Esophagus muscularis mucosa (tissue), 4 donors: Measurements from ENCODE around the gene GALNT14. TPM values are rescaled to one million over a fixed set of nuclear protein-coding genes. Genes with fewer than 3 reads are reported as not detected.

Experiments used
- DNase-seq: peaks from one replicate; pipeline ENCODE4 v3.0.0-alpha.2; 2017; ENCODE audit errors: extremely low spot score
- H3K27ac ChIP-seq, 4 donors: fragments of 200-600 bp; sonication (generic); replicated peaks in 1 of 4; 1 replicate in 3 of 4; 2 replicates in 1 of 4; pipeline ENCODE4 v1.5.1; 2016 to 2019; ENCODE audit warnings: mild to moderate bottlenecking in 1 of 4
- H3K27me3 ChIP-seq, 4 donors: fragments of 200-600 bp; sonication (generic); one replicate each; pipeline versions ENCODE4 v1.5.1 to v1.6.0; 2016 to 2019
- H3K36me3 ChIP-seq, 4 donors: fragments of 200-600 bp; sonication (generic); one replicate each; pipeline ENCODE4 v1.5.1; 2016 to 2019
- H3K4me1 ChIP-seq, 4 donors: fragments of 200-600 bp; sonication (generic); one replicate each; pipeline ENCODE4 v1.5.1; 2016 to 2019
- H3K4me3 ChIP-seq, 4 donors: fragments of 200-600 bp; sonication (generic); 1 replicate in 2 of 4; 2 replicates in 2 of 4; pipeline ENCODE4 v1.5.1; 2016 to 2019; ENCODE audit warnings: mild to moderate bottlenecking in 4 of 4, moderate library complexity in 1 of 4
- H3K9me3 ChIP-seq, 4 donors: fragments of 200-600 bp; sonication (generic); 1 replicate in 3 of 4; 2 replicates in 1 of 4; pipeline ENCODE4 v1.5.1; 2016 to 2019
- EP300 ChIP-seq: sonication (generic); formaldehyde crosslinking; IDR thresholded peaks from one replicate; pipeline ENCODE4 v1.6.1; 2017; ENCODE audit warnings: antibody characterized with exemption
- POLR2A ChIP-seq: fragments of 450-650 bp; IDR thresholded peaks from one replicate; pipeline ENCODE4 v1.6.1; 2017; ENCODE audit warnings: antibody characterized with exemption, moderate library complexity, mild to moderate bottlenecking, low read depth
- POLR2AphosphoS5 ChIP-seq, 2 donors: sonication (generic); formaldehyde crosslinking; IDR thresholded peaks; one replicate each; pipeline ENCODE4 v1.6.1; 2017; ENCODE audit warnings: antibody characterized with exemption in 2 of 2
- WGBS: methylation state at CpG from one replicate; pipeline ENCODE4 v1.1.5; 2018; 5-methylcytosine and 5-hydroxymethylcytosine counted together
- intact Hi-C: fragments of 100-400 bp; cut with DNase I; formaldehyde crosslinking; loops from one replicate; pipeline ENCODE4 v1.15.1; 2023
- total RNA-seq, 4 donors: library from RNA; depleted of rRNA; stranded (reverse); fragments of >200 nt; gene quantifications; one replicate each; pipeline versions ENCODE4 v1.1.0 to v1.2.1, GENCODE V29; 2016
- TF ChIP-seq, protein P1 (sequence below), 3 experiments: fragments of 200-600 bp in 2 of 3; fragments of 450-650 bp in 1 of 3; sonication (generic) in 2 of 3; IDR thresholded peaks; one replicate each; pipeline ENCODE4 v1.5.1; 2017 to 2019; ENCODE audit warnings: antibody characterized with exemption in 3 of 3, mild to moderate bottlenecking in 2 of 3, moderate library complexity in 1 of 3

GALNT14 gene
- total RNA-seq, 4 donors from 2014 or later = 0.33 to 1.0 (median 0.80) TPM; not detected in 1

DNA sequence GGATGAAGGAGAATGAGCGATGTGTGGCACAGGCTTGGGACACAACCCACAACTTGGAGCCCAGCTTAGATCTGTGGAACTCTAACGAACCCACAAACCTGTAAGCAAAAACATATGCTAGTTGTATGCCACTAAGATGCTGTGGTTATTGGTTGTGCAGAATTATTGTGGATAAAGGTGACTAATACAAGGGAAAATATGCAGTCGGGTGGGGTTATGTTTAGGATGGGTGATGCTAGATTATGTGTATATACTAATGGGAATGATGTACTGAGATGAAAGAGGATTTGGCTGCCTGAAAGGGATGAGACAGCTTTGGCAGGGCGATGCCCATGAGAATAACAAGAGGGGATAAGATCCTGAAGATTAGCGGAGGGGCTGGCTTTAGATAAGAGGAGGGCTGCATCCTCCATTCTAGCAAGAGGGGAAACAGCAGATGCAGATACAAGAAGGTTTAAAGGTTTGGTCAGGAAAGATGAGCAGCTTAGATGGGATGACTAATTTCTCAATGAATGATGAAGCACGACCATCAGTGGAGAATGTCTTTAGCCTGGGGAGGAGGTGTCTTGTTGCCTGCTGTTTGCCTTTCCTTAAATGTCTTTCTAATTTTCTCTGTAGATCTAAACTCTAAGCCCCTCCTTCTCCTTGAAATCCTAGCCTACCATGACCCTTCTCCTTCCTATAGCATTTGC lies 49.6 kb downstream of the GALNT14 start:
- intact Hi-C loops = no loop called here
- Histone ChIP-seq H3K4me1 (no peaks in the 10 kb centered on the region), H3K27me3 (no peaks in the 10 kb centered on the region), H3K9me3 (no peaks in the 10 kb centered on the region), H3K27ac (no peak overlapping the region), H3K4me3 (no peak overlapping the region), H3K36me3 (no peaks in the 10 kb centered on the region)
- TF ChIP-seq EP300 = no peak
- TF ChIP-seq POLR2A = no peak
- no peak for TF ChIP-seq POLR2AphosphoS5 (IDR thresholded peaks at IDR 0.05)
- TF ChIP-seq, protein P1, sequence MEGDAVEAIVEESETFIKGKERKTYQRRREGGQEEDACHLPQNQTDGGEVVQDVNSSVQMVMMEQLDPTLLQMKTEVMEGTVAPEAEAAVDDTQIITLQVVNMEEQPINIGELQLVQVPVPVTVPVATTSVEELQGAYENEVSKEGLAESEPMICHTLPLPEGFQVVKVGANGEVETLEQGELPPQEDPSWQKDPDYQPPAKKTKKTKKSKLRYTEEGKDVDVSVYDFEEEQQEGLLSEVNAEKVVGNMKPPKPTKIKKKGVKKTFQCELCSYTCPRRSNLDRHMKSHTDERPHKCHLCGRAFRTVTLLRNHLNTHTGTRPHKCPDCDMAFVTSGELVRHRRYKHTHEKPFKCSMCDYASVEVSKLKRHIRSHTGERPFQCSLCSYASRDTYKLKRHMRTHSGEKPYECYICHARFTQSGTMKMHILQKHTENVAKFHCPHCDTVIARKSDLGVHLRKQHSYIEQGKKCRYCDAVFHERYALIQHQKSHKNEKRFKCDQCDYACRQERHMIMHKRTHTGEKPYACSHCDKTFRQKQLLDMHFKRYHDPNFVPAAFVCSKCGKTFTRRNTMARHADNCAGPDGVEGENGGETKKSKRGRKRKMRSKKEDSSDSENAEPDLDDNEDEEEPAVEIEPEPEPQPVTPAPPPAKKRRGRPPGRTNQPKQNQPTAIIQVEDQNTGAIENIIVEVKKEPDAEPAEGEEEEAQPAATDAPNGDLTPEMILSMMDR (IDR thresholded peaks at IDR 0.05) = no peak
- DNase-seq = no peak
- WGBS = 79% methylated on average over 6 of the region's 6 CpGs

DNA sequence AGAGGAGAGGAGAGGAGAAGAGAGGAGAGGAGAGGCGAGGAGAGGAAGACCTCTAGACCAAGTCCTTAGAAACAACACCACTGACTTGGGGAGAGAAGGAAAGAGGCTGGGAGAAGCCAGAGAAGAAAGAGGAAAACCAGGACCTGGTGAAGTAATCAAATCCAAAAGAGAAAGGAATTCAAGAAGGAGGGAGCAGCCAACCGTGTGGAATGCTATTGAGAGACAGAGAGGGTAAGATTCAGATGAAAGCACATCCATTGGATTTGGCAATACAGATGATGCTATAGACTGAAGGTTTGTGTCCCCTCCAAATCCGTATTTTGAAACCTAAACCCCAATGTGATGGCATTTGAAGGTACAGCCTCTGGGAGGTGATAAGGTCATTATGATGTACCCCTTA lies 50.7 kb downstream of the GALNT14 start:
- DNase-seq = no peak
- no peak overlapping the region for H3K4me3 ChIP-seq
- intact Hi-C loops = no loop called here
- no peaks in the 10 kb centered on the region for H3K36me3 ChIP-seq
- no peak overlapping the region for H3K27ac ChIP-seq
- no peaks in the 10 kb centered on the region for H3K4me1 ChIP-seq
- H3K9me3 ChIP-seq = no peaks in the 10 kb centered on the region
- no peaks in the 10 kb centered on the region for H3K27me3 ChIP-seq
- WGBS = 72% methylated on average over 3 of the region's 3 CpGs
- TF ChIP-seq, protein P1 (IDR thresholded peaks at IDR 0.05) = no peak
- TF ChIP-seq POLR2AphosphoS5 (IDR thresholded peaks at IDR 0.05) (no peak), EP300 (no peak), POLR2A (no peak)

GRCh38 chr2:31086590-31086989 lies 51.6 kb downstream of the GALNT14 start:
- intact Hi-C loops = no loop called here
- H3K36me3 ChIP-seq = no peaks in the 10 kb centered on the region
- H3K4me1 ChIP-seq = no peaks in the 10 kb centered on the region
- no peaks in the 10 kb centered on the region for H3K27me3 ChIP-seq
- 85% methylated on average over 4 of the region's 4 CpGs for WGBS
- DNase-seq = no peak
- H3K27ac ChIP-seq = no peak overlapping the region
- no peaks in the 10 kb centered on the region for H3K9me3 ChIP-seq
- H3K4me3 ChIP-seq = no peak overlapping the region
- TF ChIP-seq, protein P1 (IDR thresholded peaks at IDR 0.05) = no peak
- TF ChIP-seq POLR2A = no peak
- no peak for TF ChIP-seq EP300
- no peak for TF ChIP-seq POLR2AphosphoS5 (IDR thresholded peaks at IDR 0.05)

DNA sequence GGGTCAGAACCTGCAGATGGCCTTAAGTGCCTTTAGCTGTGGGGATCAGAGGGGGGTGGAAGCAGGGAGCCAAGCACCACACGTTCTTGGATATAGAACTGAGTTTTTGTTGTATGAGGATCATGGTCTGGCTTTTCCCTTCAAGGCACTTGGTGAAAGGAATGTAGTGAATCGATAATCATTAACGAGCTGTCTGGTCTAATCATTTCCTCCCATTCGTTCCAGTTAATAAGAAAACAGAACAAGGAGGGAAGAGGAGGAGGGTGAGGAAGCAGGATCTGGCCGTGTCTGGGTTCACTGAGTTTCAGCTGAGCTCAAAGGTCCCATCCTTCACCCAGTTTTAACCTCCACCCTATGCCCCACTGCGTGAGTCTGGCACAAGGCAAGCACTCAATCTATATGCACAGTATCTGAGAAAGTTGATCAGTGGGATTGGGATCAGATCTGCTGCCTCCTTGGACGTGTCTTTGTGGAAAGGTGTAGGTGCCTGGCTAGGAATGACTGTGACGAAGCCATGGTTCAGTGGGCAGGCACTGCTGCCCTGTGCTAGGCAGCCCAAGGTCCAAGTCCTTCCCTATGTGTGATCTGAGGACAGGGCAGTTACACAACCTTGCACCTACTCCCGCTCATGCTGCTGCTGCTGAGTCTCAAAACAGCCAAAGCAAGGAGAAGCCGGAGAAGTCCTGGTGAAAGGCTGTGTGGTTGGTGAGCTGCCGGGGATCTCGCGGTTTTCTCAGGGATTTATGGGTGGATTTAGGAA lies 54.8 kb downstream of the GALNT14 start:
- H3K4me1 ChIP-seq = no peaks in the 10 kb centered on the region
- intact Hi-C loops = no loop called here
- WGBS = 76% methylated on average over 13 of the region's 13 CpGs
- TF ChIP-seq POLR2AphosphoS5 (IDR thresholded peaks at IDR 0.05) (no peak), POLR2A (no peak), EP300 (no peak)
- TF ChIP-seq, protein P1 (IDR thresholded peaks at IDR 0.05) = no peak
- H3K27me3 ChIP-seq = peaks cover 0 to 4% (median 0%) of the 10 kb centered on the region in 4 donors
- no peaks in the 10 kb centered on the region for H3K9me3 ChIP-seq
- H3K4me3 ChIP-seq = no peak overlapping the region
- no peak for DNase-seq
- H3K27ac ChIP-seq = no peak overlapping the region
- no peaks in the 10 kb centered on the region for H3K36me3 ChIP-seq
